HEK293T (cell line): ENCODE results near the gene RNF123.
"Not testable (repeated sequence)": the region's sequence is repeated elsewhere in the genome, so short reads cannot be mapped to it uniquely, and the experiment has no call there.

Source experiments
- CTCF ChIA-PET: fragments of 350-600 bp; formaldehyde crosslinking; extraction: SDS; loops from one replicate; lab custom pipeline; 2021; ENCODE audit warnings: antibody characterized with exemption, inconsistent platforms; lab: Yijun Ruan, JAX
- POLR2A ChIA-PET: fragments of 350-600 bp; formaldehyde crosslinking; extraction: SDS; loops from one replicate; lab custom pipeline; 2020; ENCODE audit warnings: antibody characterized with exemption, inconsistent platforms; lab: Yijun Ruan, JAX
- DNase-seq: peaks from one replicate; pipeline ENCODE4 v3.0.0; 2012; ENCODE audit warnings: mixed read lengths; ENCODE audit errors: extremely low spot score
- ARNT ChIP-seq: fragments of 450-650 bp; IDR thresholded peaks from 2 replicates; pipeline ENCODE4 v1.6.1; 2017; ENCODE audit warnings: mild to moderate bottlenecking
- BHLHE40 ChIP-seq: fragments of 450-650 bp; IDR thresholded peaks from 2 replicates; pipeline ENCODE4 v1.6.1; 2016; ENCODE audit warnings: mild to moderate bottlenecking, moderate library complexity, borderline replicate concordance
- CTBP1 ChIP-seq: fragments of 450-650 bp; IDR thresholded peaks from 2 replicates; pipeline ENCODE4 v1.6.1; 2016; ENCODE audit warnings: borderline replicate concordance
- ELF4 ChIP-seq: fragments of 450-650 bp; IDR thresholded peaks from 2 replicates; pipeline ENCODE4 v1.6.1; 2017; ENCODE audit warnings: antibody characterized with exemption
- FOXA1 ChIP-seq: fragments of 450-650 bp; IDR thresholded peaks from 2 replicates; pipeline ENCODE4 v1.6.1; 2016; ENCODE audit warnings: mild to moderate bottlenecking
- FOXK2 ChIP-seq: fragments of 450-650 bp; IDR thresholded peaks from 2 replicates; pipeline ENCODE4 v1.6.1; 2016; ENCODE audit warnings: mild to moderate bottlenecking
- FOXM1 ChIP-seq: fragments of 450-650 bp; IDR thresholded peaks from 2 replicates; pipeline ENCODE4 v1.6.1; 2017; ENCODE audit warnings: mild to moderate bottlenecking, borderline replicate concordance
- HDGF ChIP-seq: fragments of 450-650 bp; IDR thresholded peaks from 2 replicates; pipeline ENCODE4 v1.6.1; 2017; ENCODE audit warnings: antibody characterized with exemption, borderline replicate concordance
- L3MBTL2 ChIP-seq: fragments of 450-650 bp; conservative IDR thresholded peaks from 2 replicates; pipeline ENCODE4 v1.6.1; 2016; ENCODE audit warnings: mild to moderate bottlenecking
- LEF1 ChIP-seq: fragments of 450-650 bp; IDR thresholded peaks from 2 replicates; pipeline ENCODE4 v1.6.1; 2017; ENCODE audit warnings: mild to moderate bottlenecking, borderline replicate concordance
- NFRKB ChIP-seq: fragments of 450-650 bp; IDR thresholded peaks from 2 replicates; pipeline ENCODE4 v1.6.1; 2016; ENCODE audit warnings: mild to moderate bottlenecking, moderate library complexity
- SP1 ChIP-seq: fragments of 450-650 bp; IDR thresholded peaks from 2 replicates; pipeline ENCODE4 v1.6.1; 2017
- SUZ12 ChIP-seq: fragments of 450-650 bp; IDR thresholded peaks from 2 replicates; pipeline ENCODE4 v1.6.1; 2016; ENCODE audit warnings: mild to moderate bottlenecking
- TARDBP ChIP-seq: fragments of 450-650 bp; IDR thresholded peaks from 2 replicates; pipeline ENCODE4 v1.6.1; 2016
- ZNF384 ChIP-seq: fragments of 450-650 bp; IDR thresholded peaks from 2 replicates; pipeline ENCODE4 v1.6.1; 2016
- TF ChIP-seq, protein P1 (sequence below): fragments of 450-650 bp; IDR thresholded peaks from 2 replicates; pipeline ENCODE4 v1.6.1; 2016

RNF123 gene

DNA sequence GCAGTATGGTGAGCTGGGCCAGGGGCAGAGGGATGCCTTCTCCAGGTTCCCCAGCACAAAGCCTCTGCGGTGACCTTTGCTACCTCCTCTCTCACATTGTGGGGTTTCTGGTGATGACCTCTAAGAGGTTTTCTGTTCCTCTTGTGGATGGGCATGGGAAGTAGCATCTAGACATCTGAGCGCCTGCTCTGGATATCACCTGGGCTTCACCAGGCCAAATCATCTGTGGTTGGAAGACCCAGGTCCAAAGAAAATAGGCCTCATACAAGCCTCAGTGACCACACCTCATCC is 8.2 kb upstream of the RNF123 start:
- ChIA-PET POLR2A (no interaction called here), CTCF (no interaction called here)
- DNase-seq = no peak
- TF ChIP-seq ELF4 (no peak), CTBP1 (no peak), ZNF384 (no peak), FOXK2 (no peak), BHLHE40 (no peak), HDGF (no peak), ARNT (no peak), SUZ12 (no peak)

DNA sequence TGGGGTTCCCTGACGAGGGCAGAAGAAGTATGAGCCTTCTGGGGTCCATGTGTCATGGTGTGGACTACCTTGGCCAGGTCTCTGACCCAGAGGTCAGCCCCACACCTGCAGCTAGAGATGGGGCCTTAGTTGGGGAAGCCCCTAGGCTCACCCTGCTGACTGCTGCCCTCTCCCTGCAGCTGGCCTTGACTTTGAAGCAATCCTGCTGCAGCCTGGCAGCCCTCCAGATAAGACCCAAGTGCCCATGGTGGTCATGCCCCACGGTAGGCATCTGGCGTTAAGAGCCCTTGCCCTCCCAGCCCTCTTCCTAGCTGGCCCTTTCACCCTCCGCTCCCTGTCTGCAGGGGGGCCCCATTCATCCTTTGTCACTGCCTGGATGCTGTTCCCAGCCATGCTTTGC is 7.8 kb upstream of the RNF123 start:
- ChIA-PET POLR2A (no interaction called here), CTCF (no interaction called here)
- DNase-seq = no peak
- no peak for TF ChIP-seq L3MBTL2
- no peak for TF ChIP-seq SP1
- no peak for TF ChIP-seq TARDBP
- TF ChIP-seq HDGF = no peak
- TF ChIP-seq FOXM1 = no peak
- TF ChIP-seq FOXK2 = no peak
- no peak for TF ChIP-seq BHLHE40
- no peak for TF ChIP-seq LEF1
- no peak for TF ChIP-seq ELF4
- TF ChIP-seq NFRKB = no peak
- TF ChIP-seq ARNT = no peak
- no peak for TF ChIP-seq ZNF384
- no peak for TF ChIP-seq CTBP1
- TF ChIP-seq FOXA1 = no peak
- TF ChIP-seq, protein P1, sequence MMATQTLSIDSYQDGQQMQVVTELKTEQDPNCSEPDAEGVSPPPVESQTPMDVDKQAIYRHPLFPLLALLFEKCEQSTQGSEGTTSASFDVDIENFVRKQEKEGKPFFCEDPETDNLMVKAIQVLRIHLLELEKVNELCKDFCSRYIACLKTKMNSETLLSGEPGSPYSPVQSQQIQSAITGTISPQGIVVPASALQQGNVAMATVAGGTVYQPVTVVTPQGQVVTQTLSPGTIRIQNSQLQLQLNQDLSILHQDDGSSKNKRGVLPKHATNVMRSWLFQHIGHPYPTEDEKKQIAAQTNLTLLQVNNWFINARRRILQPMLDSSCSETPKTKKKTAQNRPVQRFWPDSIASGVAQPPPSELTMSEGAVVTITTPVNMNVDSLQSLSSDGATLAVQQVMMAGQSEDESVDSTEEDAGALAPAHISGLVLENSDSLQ = no peak
- TF ChIP-seq SUZ12 = no peak

DNA sequence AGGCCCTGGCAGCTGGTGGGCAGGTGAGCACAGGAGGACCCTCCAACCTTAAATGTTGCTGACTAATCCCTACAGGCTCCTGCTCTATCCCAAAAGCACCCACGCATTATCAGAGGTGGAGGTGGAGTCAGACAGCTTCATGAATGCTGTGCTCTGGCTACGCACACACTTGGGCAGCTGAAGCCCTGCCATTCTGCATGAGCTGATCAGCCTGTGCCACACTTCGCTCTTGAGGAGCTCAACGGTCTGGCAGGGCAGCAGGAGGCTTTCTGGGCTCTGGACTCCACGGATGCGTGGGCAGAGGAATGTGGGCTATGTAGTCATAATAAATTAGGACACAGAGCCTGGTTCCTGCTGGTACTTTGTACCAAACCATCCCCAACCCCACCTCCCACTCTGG is 6.2 kb upstream of the RNF123 start:
- no peak for DNase-seq
- CTCF ChIA-PET = no interaction called here
- TF ChIP-seq HDGF (no peak), ZNF384 (no peak), LEF1 (no peak), FOXM1 (no peak), CTBP1 (no peak), FOXK2 (no peak), ARNT (no peak), NFRKB (no peak), BHLHE40 (no peak), TARDBP (no peak), L3MBTL2 (no peak)
- TF ChIP-seq, protein P1 = no peak
- POLR2A ChIA-PET = no interaction called here

GRCh38 chr3:49684453-49684852 is 4.9 kb upstream of the RNF123 start:
- POLR2A ChIA-PET, CTCF ChIA-PET, DNase-seq: not testable (repeated sequence)

DNA sequence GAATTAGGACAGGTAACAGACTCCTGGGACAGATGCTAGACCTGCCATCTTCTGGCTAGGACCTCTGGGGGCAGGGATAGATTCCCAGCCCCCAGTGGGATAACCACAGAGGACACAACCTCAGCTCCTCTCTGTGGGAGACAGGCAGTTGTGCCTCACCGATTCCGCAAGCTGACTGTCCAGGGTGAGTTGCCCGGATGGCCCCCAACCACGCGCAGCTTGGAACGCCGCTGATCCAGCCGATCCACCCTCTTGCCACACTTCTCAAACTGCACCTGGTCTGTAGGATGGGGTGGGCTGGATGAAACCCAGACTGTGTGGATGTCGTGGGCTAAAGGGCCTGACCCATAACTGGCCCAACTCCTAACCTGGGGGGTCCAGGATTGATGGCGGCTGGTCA is 4.3 kb upstream of the RNF123 start:
- CTCF ChIA-PET, POLR2A ChIA-PET, DNase-seq: not testable (repeated sequence)

DNA sequence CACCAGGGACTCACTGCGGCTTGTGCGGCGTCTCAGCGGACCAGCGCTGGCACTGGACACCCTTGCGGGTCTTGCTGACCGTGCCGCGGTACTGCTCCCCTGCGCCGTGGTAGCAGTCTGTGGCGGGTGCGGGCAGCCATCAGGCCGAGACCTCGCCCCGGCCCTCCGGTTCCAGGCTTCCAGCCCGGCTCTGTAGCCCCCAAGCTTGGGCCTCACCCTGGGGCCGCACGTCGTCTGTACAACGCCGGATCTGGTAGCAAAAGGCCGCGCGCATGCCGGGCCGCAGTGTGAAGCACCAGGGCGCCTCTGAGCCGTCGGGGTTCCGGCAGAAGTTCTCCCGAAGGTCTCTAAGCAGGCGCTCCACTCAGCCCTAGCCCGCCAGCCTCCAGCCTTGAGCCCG is 3.5 kb upstream of the RNF123 start:
- POLR2A ChIA-PET, DNase-seq: not testable (repeated sequence)

DNA sequence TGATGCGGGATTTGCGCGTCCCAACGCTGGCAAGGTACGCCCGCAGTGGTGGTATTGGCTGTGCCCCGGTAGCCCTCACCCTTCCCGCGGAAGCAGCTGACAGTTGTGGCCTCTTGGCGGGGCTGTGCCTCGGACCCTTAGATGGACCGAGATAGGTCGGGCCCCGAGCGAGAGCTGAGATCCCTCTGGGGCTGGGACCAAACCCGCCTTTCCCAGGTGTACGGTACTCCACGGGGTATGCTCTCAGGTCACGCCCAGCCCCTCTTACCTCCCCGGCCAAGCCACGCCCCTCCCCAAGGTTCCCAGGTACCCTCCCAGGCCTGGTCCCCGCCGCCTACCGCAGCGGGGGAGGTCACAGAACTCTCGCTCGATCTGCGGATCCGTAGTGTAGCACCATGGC is 3.0 kb upstream of the RNF123 start:
- POLR2A ChIA-PET, CTCF ChIA-PET, DNase-seq: not testable (repeated sequence)

More for the DNA sequence above, 3.5 kb upstream of the RNF123 start:
- CTCF ChIA-PET = not testable (repeated sequence)

DNA sequence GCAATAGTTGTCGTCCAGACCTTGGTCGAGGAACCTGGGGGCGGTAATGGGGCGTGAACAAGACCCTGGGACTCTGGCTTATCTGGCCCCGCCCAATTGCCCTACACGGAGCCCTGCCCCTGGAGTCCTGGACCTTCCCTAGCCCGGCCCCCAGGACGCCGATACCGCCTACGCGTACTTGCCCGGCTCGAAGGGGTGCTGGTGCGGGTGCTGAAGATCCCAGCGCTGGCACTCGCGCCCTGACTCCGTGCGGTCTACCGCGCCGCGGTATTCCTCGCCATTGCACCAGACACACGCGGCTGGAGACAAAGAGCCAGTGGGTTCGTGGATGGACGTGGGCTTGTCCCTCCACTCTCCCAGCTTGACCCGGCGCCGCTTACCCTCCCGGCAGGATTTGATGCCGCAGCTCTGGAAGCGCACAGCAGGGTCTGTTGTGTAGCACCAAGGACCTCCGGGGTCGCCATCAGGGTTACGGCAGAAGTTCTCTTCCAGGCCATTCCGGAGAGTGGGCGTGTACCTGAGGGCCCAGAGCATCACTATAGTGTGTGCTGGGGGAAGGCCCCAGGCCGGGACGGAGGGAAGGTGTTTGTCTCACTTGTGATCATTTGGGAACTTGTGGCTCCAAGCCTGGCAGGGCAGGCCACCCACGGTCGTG is 2.5 kb upstream of the RNF123 start:
- CTCF ChIA-PET, POLR2A ChIA-PET: not testable (repeated sequence)

GRCh38 chr3:49687424-49687795 is 1.9 kb upstream of the RNF123 start:
- POLR2A ChIA-PET, DNase-seq, CTCF ChIA-PET: not testable (repeated sequence)

More for the DNA sequence above, 2.5 kb upstream of the RNF123 start:
- not testable (repeated sequence) for DNase-seq

GRCh38 chr3:49688338-49689045 is 865 bp upstream of the RNF123 start:
- CTCF ChIA-PET, DNase-seq: not testable (repeated sequence)
- POLR2A ChIA-PET = interaction anchor here (1.0 kb wide), 1 partner anchor 11 kb away, joined by 3 read pairs; no protein-coding TSS in a partner anchor

DNA sequence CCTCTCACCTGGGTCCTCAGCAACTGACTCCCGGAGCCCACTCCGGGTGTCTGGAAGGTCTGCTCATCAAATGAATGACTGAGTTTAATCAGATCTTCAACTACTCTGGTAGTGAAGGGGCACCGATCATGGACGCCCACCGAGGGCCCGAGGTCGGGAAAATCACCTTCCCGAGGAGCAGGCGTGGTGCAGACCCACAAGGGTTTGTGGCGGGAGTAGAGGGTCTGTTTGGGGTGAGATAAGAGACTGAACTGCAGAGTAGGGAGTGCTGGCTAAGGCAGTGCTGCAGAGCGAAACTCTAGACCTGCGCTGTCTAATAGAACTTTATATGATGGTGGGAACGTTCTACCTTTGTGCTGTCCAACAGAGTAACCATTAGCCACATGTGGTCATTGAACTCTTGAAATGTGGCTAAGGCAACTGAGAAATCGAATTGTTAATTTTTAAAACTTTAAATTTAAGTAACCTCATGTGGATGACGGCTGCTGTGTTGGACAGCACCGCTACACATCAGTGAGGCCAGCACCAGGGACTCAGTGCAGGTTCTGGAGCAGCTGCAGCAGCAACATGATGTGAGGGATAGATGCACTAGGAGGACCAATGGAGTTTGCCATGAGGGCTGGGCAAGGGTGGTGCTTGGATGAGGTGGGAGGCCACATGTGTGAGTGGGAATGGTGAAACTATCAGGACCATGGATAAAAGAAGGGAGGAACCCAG is 709 bp downstream of the RNF123 start:
- DNase-seq, CTCF ChIA-PET, POLR2A ChIA-PET: not testable (repeated sequence)

DNA sequence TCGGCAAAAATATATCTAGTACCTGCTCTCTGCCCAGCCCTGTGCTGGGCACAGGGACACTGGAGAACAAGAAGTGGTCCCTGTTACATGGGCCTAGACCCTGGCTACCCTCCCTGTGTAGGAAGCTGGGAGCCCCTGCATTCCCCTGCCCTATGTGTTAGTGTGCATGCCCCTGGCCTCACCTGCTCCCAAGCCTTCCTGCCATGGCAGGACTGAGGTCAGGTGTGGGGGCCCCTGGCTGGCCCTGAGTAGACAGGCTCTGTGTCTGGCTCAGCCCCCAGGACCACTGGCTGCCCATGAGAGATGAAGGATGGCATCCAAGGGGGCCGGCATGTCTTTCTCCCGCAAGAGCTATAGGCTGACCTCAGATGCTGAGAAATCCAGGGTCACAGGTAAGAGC is 1.5 kb downstream of the RNF123 start:
- POLR2A ChIA-PET, CTCF ChIA-PET, DNase-seq: not testable (repeated sequence)

DNA sequence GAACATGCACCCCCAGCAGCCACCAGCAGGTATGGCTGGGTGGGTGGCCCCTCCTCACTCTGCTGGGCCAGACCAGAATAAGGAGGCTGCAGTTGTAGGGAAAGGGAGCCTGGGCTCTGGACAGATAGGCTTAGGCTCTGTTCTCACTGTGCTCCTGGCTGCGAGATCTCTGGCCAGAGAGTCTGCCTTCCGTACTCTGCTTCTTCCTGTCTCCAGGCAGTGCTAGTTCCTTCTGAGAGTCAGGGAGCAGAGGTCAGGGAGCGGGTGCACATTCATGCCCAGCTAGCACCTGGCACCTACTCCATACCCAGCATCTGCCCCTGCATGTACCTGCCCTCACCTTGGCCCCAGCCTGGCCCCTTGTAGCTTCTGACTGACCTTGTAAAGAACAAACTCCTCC is 2.1 kb downstream of the RNF123 start:
- DNase-seq = not testable (repeated sequence)

More for the DNA sequence above, 2.1 kb downstream of the RNF123 start:
- CTCF ChIA-PET, POLR2A ChIA-PET: not testable (repeated sequence)
